NT2/D1 (cell line): Measurements from ENCODE around the gene CASP2.

ENCODE experiments used
- SUZ12 ChIP-seq: IDR thresholded peaks from 2 replicates; pipeline ENCODE4 v1.6.1; 2011; ENCODE audit not compliant: insufficient read length, insufficient read depth; ENCODE audit errors: extremely low read depth
- YY1 ChIP-seq: IDR thresholded peaks from 2 replicates; pipeline ENCODE4 v1.6.1; 2011; ENCODE audit not compliant: insufficient read length, insufficient read depth
- ZNF274 ChIP-seq: IDR thresholded peaks from 2 replicates; pipeline ENCODE4 v1.6.1; 2011; ENCODE audit warnings: mild to moderate bottlenecking, low read depth, low read length

DNA sequence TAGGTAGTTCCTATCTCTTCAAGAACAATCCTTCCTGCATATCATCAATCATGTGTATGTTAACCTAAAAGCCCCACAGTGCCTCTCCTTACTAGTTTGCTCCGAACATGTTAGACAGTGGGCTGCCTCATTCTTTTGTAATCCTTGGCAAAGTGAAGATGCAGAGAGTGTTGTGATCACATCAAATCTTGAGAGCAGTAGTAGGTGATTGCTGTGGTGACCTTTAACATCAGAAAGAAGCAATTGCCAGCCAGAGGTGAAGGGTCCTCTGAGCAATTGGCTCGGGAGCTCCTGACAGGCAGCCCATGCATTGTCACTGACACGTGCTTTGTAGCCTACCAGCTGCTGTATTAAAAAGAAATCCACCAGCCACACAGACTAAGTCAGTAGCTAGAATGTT, 44.5 kb upstream of the CASP2 start:
- no peak for TF ChIP-seq SUZ12
- TF ChIP-seq ZNF274: no peak
- TF ChIP-seq YY1: no peak
